DOHH2 (cell line): ENCODE data around the gene SPTBN1.

Experiments
- H3F3A ChIP-seq: fragments of 200-600 bp; sonication (generic), shearing (Covaris generic); 2 replicates; pipeline ENCODE4 v1.6.0; 2016; ENCODE audit warnings: antibody characterized with exemption, mild to moderate bottlenecking; ENCODE audit not compliant: control insufficient read depth, insufficient read depth
- H3K27ac ChIP-seq: fragments of 200-600 bp; sonication (generic); 2 replicates; pipeline ENCODE4 v1.5.1; 2014; ENCODE audit warnings: low read depth, mild to moderate bottlenecking, low read length, moderate library complexity
- H3K27me3 ChIP-seq: fragments of 200-600 bp; sonication (generic); 2 replicates; pipeline ENCODE4 v1.6.1; 2014; ENCODE audit warnings: mild to moderate bottlenecking, low read length, mixed read lengths; ENCODE audit not compliant: control insufficient read depth
- H3K36me3 ChIP-seq: fragments of 200-600 bp; sonication (generic); 2 replicates; pipeline ENCODE4 v1.6.1; 2014; ENCODE audit warnings: mild to moderate bottlenecking, low read length, moderate library complexity, mixed read lengths; ENCODE audit not compliant: control insufficient read depth
- H3K4me1 ChIP-seq: fragments of 200-600 bp; sonication (generic); 2 replicates; pipeline ENCODE4 v1.6.1; 2014; ENCODE audit warnings: mild to moderate bottlenecking, low read length, mixed read lengths; ENCODE audit not compliant: control insufficient read depth
- H3K4me2 ChIP-seq: fragments of 200-600 bp; sonication (generic); 2 replicates; pipeline ENCODE4 v1.6.0; 2014; ENCODE audit warnings: mild to moderate bottlenecking, low read length, moderate library complexity
- H3K4me3 ChIP-seq: fragments of 200-600 bp; sonication (generic); 2 replicates; pipeline ENCODE4 v1.5.1; 2014; ENCODE audit warnings: mild to moderate bottlenecking, low read length, mixed read lengths
- H3K79me2 ChIP-seq: fragments of 200-600 bp; sonication (generic); 2 replicates; pipeline ENCODE4 v1.6.1; 2014; ENCODE audit warnings: mild to moderate bottlenecking, low read length, mixed read lengths; ENCODE audit not compliant: control insufficient read depth
- H3K9me2 ChIP-seq: fragments of 200-600 bp; sonication (generic); replicated peaks from 2 replicates; pipeline ENCODE4 v1.6.1; 2014; ENCODE audit warnings: mild to moderate bottlenecking, low read length, mixed read lengths; ENCODE audit not compliant: control insufficient read depth
- H3K9me3 ChIP-seq: fragments of 200-600 bp; sonication (generic); 2 replicates; pipeline ENCODE4 v1.6.1; 2014; ENCODE audit warnings: antibody characterized with exemption, low read length, mixed read lengths; ENCODE audit not compliant: control insufficient read depth, insufficient read depth
- H4K20me1 ChIP-seq: fragments of 200-600 bp; sonication (generic); 2 replicates; pipeline ENCODE4 v1.6.0; 2014; ENCODE audit warnings: low read depth, mild to moderate bottlenecking, antibody characterized with exemption, low read length, moderate library complexity; ENCODE audit not compliant: control insufficient read depth, insufficient read depth
- CTCF ChIP-seq: fragments of 200-600 bp; sonication (generic); IDR thresholded peaks from one replicate; pipeline ENCODE4 v1.5.1; 2014; ENCODE audit warnings: antibody characterized with exemption, mild to moderate bottlenecking, low read depth, low read length; ENCODE audit not compliant: poor library complexity, severe bottlenecking
- EZH2phosphoT487 ChIP-seq: fragments of 200-600 bp; sonication (generic); IDR thresholded peaks from 2 replicates; pipeline ENCODE4 v1.6.1; 2017; ENCODE audit warnings: borderline replicate concordance, mild to moderate bottlenecking, antibody characterized with exemption, low read length, moderate library complexity, mixed read lengths

The SPTBN1 gene

DNA sequence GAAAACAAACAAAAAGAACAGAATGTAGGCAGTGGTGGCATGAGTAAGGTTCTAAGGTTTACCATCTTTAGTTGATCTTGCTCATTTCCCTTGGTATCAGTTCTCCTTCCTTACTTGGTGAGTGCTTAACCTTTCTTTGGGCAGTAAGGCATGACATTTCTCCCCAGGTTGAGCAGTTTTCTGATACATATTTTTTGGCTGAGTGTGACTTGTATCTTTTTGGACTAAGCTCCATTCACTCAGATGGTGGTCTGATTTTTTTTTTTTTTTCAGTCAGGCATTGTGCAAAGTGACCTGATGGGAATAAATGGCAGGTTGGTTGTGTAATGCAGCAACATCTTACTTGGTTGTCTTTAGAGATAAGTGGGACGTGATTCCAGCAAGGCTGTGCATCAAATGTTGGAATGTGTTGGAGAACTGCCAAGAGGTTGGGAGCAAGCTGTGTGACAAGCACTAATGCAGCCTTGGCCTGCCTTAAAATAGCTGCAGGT lies 15.1 kb downstream of the SPTBN1 start:
- Histone ChIP-seq H3K9me2 (no peaks in the 10 kb centered on the region), H3K27ac (no peak overlapping the region), H3K36me3 (no peaks in the 10 kb centered on the region), H3F3A (no peaks in the 10 kb centered on the region), H3K4me2 (no peak overlapping the region), H3K9me3 (no peaks in the 10 kb centered on the region), H3K27me3 (no peaks in the 10 kb centered on the region), H4K20me1 (no peaks in the 10 kb centered on the region), H3K4me3 (no peak overlapping the region), H3K79me2 (no peaks in the 10 kb centered on the region), H3K4me1 (no peaks in the 10 kb centered on the region)
- TF ChIP-seq CTCF (no peak), EZH2phosphoT487 (no peak)

DNA sequence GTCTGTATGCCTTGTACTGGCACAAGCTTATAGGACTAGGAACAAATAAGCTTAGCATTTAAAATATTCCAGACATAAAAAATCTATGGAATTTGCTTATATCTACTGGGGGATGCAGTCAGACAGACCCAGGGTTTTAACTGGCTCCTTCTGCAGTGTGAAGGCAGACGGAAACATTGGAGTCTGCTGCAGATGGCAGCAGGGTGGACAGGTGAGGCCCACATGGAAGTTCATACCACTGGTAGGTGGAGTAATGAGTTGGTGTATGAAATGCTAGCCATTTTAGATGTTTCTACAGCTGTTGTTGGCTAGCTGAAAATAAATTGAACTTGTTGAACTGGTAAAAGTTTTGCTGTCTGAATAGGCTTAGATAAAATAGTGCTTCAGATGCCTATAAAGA lies 17.7 kb downstream of the SPTBN1 start:
- H3K4me3 ChIP-seq = no peak overlapping the region
- H3K9me3 ChIP-seq = no peaks in the 10 kb centered on the region
- no peak overlapping the region for H3K27ac ChIP-seq
- H3K27me3 ChIP-seq = no peaks in the 10 kb centered on the region
- no peaks in the 10 kb centered on the region for H3F3A ChIP-seq
- H3K79me2 ChIP-seq = no peaks in the 10 kb centered on the region
- TF ChIP-seq CTCF (no peak), EZH2phosphoT487 (no peak)
- no peaks in the 10 kb centered on the region for H4K20me1 ChIP-seq
- no peaks in the 10 kb centered on the region for H3K4me1 ChIP-seq
- H3K4me2 ChIP-seq = no peak overlapping the region
- no peaks in the 10 kb centered on the region for H3K9me2 ChIP-seq
- H3K36me3 ChIP-seq = no peaks in the 10 kb centered on the region

- no peaks in the 10 kb centered on the region for H4K20me1 ChIP-seq
- no peak for TF ChIP-seq EZH2phosphoT487
- no peak for TF ChIP-seq CTCF
- H3K79me2 ChIP-seq = no peaks in the 10 kb centered on the region
- no peaks in the 10 kb centered on the region for H3K4me1 ChIP-seq
- no peaks in the 10 kb centered on the region for H3F3A ChIP-seq
- H3K4me3 ChIP-seq = no peak overlapping the region
- H3K27ac ChIP-seq = no peak overlapping the region
- no peaks in the 10 kb centered on the region for H3K27me3 ChIP-seq
- H3K9me2 ChIP-seq = no peaks in the 10 kb centered on the region
- H3K9me3 ChIP-seq = no peaks in the 10 kb centered on the region
- no peaks in the 10 kb centered on the region for H3K36me3 ChIP-seq
- H3K4me2 ChIP-seq = no peak overlapping the region
Observed at GRCh38 chr2:54475285-54475684, 19.2 kb downstream of the SPTBN1 start.

- H3K36me3 ChIP-seq = no peaks in the 10 kb centered on the region
- H3K4me2 ChIP-seq = no peak overlapping the region
- TF ChIP-seq EZH2phosphoT487 (no peak), CTCF (no peak)
- no peaks in the 10 kb centered on the region for H3K27me3 ChIP-seq
- no peak overlapping the region for H3K4me3 ChIP-seq
- H4K20me1 ChIP-seq = no peaks in the 10 kb centered on the region
- no peaks in the 10 kb centered on the region for H3K9me3 ChIP-seq
- no peaks in the 10 kb centered on the region for H3K4me1 ChIP-seq
- no peaks in the 10 kb centered on the region for H3F3A ChIP-seq
- no peak overlapping the region for H3K27ac ChIP-seq
- H3K79me2 ChIP-seq = no peaks in the 10 kb centered on the region
- no peaks in the 10 kb centered on the region for H3K9me2 ChIP-seq
Observed at GRCh38 chr2:54475919-54476318, 19.8 kb downstream of the SPTBN1 start.
